Right renal cortex interstitium (tissue), 3 donors: ENCODE results near the gene ARHGDIG. TPM values are rescaled to one million over a fixed set of nuclear protein-coding genes. Genes with fewer than 3 reads are reported as not detected.

Experiments used
- DNase-seq, 3 donors: peaks; one replicate each; pipeline ENCODE4 v3.0.0-alpha.2; 2013; ENCODE audit warnings: low read depth in 3 of 3, low spot score in 2 of 3
- polyA plus RNA-seq, 3 donors: library from polyadenylated mRNA; unstranded; fragments of 120-200 nt; gene quantifications; one replicate each; pipeline ENCODE4 v1.2.1, GENCODE V29; 2013; ENCODE audit not compliant: insufficient read length in 3 of 3

The ARHGDIG gene
- polyA plus RNA-seq, 3 donors = 1.5 to 2.6 (median 2.5) TPM

GRCh38 chr16:279531-279930 is 860 bp upstream of the ARHGDIG start:
- no peak for DNase-seq

DNA sequence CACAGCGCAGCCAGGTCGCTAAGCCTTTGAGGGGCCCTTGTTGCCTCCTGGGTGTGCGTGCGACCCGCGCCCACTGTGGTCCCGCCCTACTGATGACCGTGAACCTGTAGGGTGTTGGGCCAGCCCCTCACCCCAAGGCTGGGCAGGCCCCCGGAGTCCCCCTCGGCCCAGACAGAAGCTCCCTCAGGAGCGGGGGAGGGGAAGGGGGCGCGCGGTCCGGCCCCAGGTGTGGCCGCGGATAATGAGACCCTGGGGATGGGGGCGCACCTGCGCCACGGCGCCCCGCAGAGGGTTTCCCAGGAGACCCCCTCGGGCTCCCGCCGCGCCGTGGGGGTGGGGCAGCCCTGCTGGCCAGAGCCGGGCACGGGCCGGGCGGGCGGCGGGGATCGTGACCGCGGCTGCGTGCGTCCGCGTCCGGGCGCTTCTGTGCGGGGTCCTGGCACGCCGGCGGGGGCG is 358 bp upstream of the ARHGDIG start:
- no peak for DNase-seq

GRCh38 chr16:280991-281659 is 734 bp downstream of the ARHGDIG start:
- DNase-seq = no peak

DNA sequence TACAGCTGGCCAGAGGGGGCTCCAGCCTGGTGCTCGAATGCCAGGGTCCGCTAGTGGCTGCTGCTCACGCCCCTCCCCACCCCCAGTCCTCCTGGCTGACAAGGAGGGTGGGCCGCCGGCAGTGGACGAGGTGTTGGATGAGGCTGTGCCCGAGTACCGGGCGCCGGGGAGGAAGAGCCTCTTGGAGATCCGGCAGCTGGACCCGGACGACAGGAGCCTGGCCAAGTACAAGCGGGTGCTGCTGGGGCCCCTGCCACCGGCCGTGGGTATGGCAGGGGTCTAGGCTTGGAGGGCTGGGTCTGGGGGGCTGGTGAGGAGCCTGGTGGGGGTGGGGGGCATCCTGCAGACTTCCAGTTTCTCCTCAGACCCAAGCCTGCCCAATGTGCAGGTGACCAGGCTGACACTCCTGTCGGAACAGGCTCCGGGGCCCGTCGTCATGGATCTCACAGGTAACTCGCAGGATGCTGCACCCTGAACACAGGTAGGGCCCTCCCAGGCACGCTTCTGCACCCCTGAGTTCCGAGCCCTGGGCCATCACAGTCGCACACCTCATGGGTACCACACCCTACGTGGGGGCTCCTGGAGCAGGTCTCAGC is 1.4 kb downstream of the ARHGDIG start:
- DNase-seq = no peak

DNA sequence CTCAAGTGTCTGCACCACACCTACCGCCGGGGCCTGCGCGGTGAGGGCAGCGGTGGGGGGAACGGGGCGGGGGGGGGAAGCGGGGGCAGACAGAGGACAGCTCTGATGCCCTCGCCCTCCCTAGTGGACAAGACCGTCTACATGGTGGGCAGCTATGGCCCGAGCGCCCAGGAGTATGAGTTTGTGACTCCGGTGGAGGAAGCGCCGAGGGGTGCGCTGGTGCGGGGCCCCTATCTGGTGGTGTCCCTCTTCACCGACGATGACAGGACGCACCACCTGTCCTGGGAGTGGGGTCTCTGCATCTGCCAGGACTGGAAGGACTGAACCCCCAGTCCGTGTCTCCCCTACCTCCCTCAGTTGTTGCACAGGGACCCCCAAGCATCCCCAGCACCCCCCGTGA is 2.1 kb downstream of the ARHGDIG start:
- no peak for DNase-seq

DNA sequence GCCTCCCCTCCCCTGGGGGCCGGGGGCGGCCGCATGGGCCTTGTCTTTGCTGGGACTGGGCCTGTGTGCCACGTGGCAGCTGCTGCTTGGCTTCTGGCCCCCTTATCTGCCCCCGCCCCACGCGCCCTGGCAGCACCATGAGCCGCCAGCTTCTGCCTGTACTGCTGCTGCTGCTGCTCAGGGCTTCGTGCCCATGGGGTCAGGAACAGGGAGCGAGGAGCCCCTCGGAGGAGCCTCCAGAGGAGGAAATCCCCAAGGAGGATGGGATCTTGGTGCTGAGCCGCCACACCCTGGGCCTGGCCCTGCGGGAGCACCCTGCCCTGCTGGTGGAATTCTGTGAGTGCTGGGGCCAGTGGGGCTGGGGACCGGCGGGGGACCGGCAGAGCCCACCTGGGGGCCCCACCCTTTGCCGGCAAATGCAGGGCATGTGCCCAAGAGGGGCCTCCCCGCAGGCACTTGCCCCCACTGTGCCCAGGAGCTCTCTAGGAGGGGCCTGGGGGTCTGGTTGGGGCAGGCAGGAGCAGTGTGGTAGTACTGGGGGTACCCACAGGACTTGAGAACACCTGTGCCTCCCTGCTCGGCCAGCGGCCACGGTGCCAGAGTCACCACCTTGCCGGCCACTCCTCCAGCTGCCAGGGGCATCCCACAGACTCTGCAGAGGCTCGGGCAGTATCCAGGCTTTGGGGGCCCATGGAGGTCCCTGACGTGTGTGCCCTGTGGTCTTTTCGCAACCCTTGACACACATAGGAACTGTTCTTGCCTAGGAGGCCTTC is 2.8 kb downstream of the ARHGDIG start, which contains the start of gene PDIA2:
TSS of gene PDIA2 (plus strand) at position 132 of the 773 bp plus-strand sequence. CDS start at position 138, 6 bp downstream.
- DNase-seq = no peak

- DNase-seq = no peak
Measured at GRCh38 chr16:284204-285120, 4.1 kb downstream of the ARHGDIG start.

- no peak for DNase-seq
Measured at GRCh38 chr16:285146-286055, 5.0 kb downstream of the ARHGDIG start.

GRCh38 chr16:286491-287297 is 6.3 kb downstream of the ARHGDIG start:
- DNase-seq = no peak

DNA sequence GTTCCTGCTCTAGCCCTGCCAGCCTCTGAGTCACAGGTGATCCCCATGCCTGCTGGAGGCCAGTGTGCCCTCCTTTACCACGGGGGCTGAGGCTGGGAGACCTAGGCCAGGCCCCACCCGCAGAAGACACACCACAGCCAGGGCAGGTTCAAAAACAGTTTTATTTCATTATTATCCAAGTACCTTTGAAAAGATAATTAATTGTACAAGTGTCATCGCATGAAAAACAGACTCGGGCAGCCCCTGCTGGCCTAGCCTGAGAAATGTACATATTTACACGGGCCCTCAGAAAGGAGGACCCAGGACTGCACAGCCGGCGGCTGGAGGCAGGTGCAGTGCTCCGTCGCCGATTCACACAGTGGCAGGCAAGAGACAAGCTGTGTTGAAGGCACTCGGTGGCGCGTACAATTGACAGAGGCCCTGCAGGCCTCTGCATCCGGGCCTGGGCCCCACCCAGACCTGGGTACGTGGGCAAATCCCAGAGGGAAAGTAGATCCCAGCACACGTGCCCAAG is 7.0 kb downstream of the ARHGDIG start:
- DNase-seq = no peak

DNA sequence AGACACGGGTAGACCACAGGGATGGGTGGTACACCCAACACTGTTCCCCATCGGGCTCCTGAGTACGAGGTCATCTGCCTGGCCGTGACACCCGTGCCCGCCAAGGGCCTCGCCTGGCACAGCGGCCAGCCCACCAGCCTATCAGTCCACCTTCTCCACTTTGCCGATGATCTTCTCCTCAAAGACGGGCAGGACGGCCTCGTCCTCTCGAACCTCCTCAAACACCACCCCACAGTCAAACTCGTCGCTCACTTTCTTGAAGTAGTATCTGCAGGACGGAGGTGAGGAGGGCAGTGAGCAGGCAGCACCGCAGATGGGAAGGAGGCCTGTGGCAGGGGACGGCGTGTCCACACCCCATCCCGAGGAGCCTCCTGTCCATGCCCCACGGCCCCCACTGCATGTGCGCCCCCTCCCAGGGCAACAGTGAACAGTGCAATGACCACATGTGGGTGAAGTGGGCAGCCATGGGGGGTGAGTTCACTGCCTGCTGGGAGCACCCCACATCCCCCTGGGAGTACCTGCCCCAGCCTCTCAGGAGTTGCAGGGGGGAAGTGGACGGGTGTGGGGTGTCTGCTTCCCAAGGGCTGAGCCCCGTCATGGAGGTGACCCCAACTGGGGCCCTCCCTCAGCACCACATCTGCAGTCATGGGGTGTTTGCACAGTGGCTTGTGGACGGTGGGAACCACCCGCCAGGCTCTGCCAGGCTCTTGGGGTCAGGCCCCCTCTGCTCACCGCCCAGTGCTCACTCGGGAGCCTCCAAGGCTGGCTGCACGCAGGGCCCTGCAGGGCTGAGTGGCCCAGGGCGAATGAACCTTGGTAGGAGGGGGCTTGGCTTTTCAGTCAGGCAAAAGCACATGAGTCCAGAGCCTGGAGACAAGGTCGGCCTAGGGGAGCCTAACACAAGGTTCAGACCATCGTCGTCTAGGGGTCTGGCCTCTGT is 7.9 kb downstream of the ARHGDIG start:
- no peak for DNase-seq

DNA sequence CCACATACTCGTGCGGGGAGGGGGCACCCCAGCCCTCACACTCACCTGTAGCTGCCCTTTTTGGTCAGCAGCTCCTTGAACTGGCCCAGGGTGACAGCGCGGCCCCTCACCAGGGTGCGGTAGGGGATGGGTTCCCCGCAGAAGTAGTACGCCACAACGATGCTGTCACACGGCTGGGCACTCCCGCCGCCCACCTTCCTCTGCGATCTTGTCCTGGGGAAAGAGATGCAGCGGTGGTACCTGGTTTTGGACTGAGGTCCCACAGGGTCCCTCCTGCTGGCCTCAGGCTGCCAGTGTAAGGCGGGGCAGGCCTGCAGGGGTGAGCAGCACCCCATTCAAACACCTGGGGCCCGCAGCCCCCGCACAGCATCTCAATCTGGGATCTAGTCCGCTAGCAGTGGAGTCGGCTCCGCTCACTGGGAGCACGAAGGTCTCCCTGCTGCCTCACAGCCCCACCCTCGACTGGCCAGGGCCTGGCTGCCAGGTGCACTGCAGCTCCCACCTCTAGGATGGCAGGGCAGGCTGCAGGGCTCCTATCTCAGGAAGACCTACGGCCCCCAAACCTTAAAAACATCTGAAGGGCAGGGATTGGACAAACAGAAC is 9.1 kb downstream of the ARHGDIG start:
- DNase-seq = no peak

DNA sequence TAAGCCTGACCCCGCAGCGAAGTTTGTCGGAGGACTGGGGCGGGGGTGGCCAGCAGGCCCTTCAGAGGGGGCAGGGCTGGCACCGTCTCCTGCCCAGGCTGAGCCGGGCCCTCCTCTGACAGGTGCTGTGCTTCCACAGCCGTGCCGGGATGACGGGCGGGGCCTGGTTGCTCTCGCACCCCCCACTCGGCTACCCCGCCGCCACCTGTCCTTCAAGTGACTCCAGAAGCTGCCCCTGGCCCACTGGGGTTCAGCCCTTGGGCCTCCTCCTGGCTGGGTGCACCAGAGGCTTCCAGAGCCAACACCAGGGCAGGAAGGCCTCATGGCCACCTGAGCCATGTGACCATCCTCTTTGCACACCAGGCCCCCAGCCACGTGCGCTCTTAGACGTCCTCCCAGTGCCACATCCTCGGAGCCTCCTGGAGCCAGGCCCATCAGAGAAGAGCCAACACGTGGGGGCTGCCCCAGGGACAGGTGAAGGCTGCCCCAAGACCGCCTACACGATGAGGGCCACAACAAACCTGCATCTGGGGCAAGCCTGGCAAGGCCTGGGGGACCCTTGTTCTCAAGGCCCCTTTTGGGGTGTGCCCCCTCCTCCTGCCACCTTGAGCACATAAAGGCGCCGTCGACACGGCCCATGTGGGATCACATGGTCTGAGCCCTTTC is 9.8 kb downstream of the ARHGDIG start:
- DNase-seq = no peak

GRCh38 chr16:290681-291405 is 10.5 kb downstream of the ARHGDIG start:
- DNase-seq = no peak

DNA sequence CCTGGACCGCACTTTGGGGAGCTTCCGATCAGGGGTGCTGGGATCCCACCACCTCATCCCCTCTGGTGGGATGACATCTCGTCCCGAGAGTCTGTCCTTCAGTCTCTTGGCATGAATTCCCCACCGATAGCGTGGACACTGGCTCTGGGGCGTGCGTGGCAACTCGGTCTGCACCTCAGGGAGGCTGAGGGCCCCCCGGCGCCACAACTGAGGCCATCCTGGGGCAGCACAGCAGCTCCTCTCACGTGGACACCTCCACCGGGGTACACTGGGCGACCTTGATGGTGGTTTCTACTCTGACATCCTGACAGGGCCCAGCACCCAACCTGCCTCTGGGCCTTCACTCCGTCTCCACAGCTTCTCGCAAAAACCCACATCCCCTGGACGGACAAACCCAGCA is 11.1 kb downstream of the ARHGDIG start:
- no peak for DNase-seq
